IMR-90 (cell line): ENCODE data around the gene REC114. TPM values are rescaled to one million over a fixed set of nuclear protein-coding genes. Genes with fewer than 3 reads are reported as not detected.

Experiments used
- ATAC-seq: fragments of 200-7000 bp; cut with Tn5 transposase; 2 replicates; pipeline ENCODE4 v1.9.1; 2020; ENCODE audit warnings: low read depth, mild to moderate bottlenecking, moderate library complexity
- BruUV-seq: library from RNA; stranded (reverse); fragments of 400-500 nt; replicated peaks from 2 replicates; lab custom pipeline; 2021; lab: Mats Ljungman, UMichigan
- CTCF ChIA-PET: fragments of 300-600 bp; formaldehyde crosslinking; extraction: SDS; loops from one replicate; lab custom pipeline; 2021; ENCODE audit warnings: antibody characterized with exemption; lab: Yijun Ruan, JAX
- POLR2A ChIA-PET: fragments of 300-600 bp; sonication (Branson Sonifier 250); formaldehyde crosslinking; loops from one replicate; lab custom pipeline; 2022; ENCODE audit warnings: antibody characterized with exemption; ENCODE audit not compliant: unreplicated experiment; lab: Charles Lee
- DNase-seq: peaks from one replicate; pipeline ENCODE4 v3.0.0; 2013
- H2AFZ ChIP-seq: replicated peaks from 2 replicates; pipeline ENCODE3; 2013; ENCODE audit warnings: low read length, mild to moderate bottlenecking; ENCODE audit not compliant: poor library complexity
- H2AK5ac ChIP-seq: 2 replicates; pipeline ENCODE4 v1.6.1; 2013; ENCODE audit warnings: low read depth, low read length, inconsistent platforms
- H2AK9ac ChIP-seq: replicated peaks from 2 replicates; pipeline ENCODE3; 2013; ENCODE audit warnings: mild to moderate bottlenecking, low read depth, low read length, moderate library complexity; ENCODE audit not compliant: poor library complexity
- H2BK120ac ChIP-seq: 2 replicates; pipeline ENCODE4 v1.6.1; 2013; ENCODE audit warnings: low read depth, low read length, inconsistent platforms
- H2BK15ac ChIP-seq: 3 replicates; pipeline ENCODE4 v1.6.1; 2013; ENCODE audit warnings: low read depth, low read length, inconsistent platforms
- H2BK20ac ChIP-seq: 2 replicates; pipeline ENCODE4 v1.6.1; 2013; ENCODE audit warnings: low read depth, mild to moderate bottlenecking, inconsistent platforms, low read length, moderate library complexity
- H2BK5ac ChIP-seq: 2 replicates; pipeline ENCODE4 v1.6.1; 2013; ENCODE audit warnings: mild to moderate bottlenecking, low read depth, low read length, inconsistent platforms; ENCODE audit not compliant: poor library complexity, severe bottlenecking
- H3K14ac ChIP-seq: replicated peaks from 2 replicates; pipeline ENCODE4 v1.6.1; 2013; ENCODE audit warnings: low read depth, low read length, inconsistent platforms
- H3K18ac ChIP-seq: 2 replicates; pipeline ENCODE4 v1.6.1; 2013; ENCODE audit warnings: low read depth, low read length, control low read depth
- H3K23ac ChIP-seq: 2 replicates; pipeline ENCODE4 v1.6.1; 2013; ENCODE audit warnings: low read depth, low read length, inconsistent platforms
- H3K27ac ChIP-seq: 2 replicates; pipeline ENCODE4 v1.5.1; 2013; ENCODE audit warnings: mild to moderate bottlenecking, control low read depth, low read length; ENCODE audit not compliant: insufficient read depth
- H3K27me3 ChIP-seq: 2 replicates; pipeline ENCODE4 v1.6.1; 2013; ENCODE audit warnings: low read length; ENCODE audit not compliant: control insufficient read depth, insufficient read depth
- H3K36me3 ChIP-seq: 2 replicates; pipeline ENCODE4 v1.6.1; 2013; ENCODE audit warnings: low read length, mixed read lengths; ENCODE audit not compliant: control insufficient read depth, insufficient read depth
- H3K4ac ChIP-seq: 2 replicates; pipeline ENCODE4 v1.6.1; 2013; ENCODE audit warnings: low read depth, low read length, inconsistent platforms
- H3K4me1 ChIP-seq: 2 replicates; pipeline ENCODE4 v1.6.1; 2013; ENCODE audit warnings: low read length, mixed read lengths; ENCODE audit not compliant: control insufficient read depth, insufficient read depth
- H3K4me2 ChIP-seq: 2 replicates; pipeline ENCODE4 v1.6.1; 2013; ENCODE audit warnings: low read depth, mild to moderate bottlenecking, control low read depth, low read length, moderate library complexity
- H3K4me3 ChIP-seq: 2 replicates; pipeline ENCODE4 v1.5.1; 2013; ENCODE audit warnings: low read depth, mild to moderate bottlenecking, control low read depth, low read length, moderate library complexity; ENCODE audit not compliant: insufficient read depth
- H3K56ac ChIP-seq: 2 replicates; pipeline ENCODE4 v1.6.1; 2013; ENCODE audit warnings: low read length, inconsistent platforms; ENCODE audit not compliant: insufficient read depth; ENCODE audit errors: extremely low read depth
- H3K79me1 ChIP-seq, 2 experiments: 2 replicates each; pipeline ENCODE4 v1.6.1; 2013; ENCODE audit warnings: low read length in 2 of 2, inconsistent platforms in 1 of 2, low read depth in 1 of 2
- H3K9ac ChIP-seq: 2 replicates; pipeline ENCODE4 v1.6.1; 2013; ENCODE audit warnings: low read depth, low read length, control low read depth
- H3K9me1 ChIP-seq: 2 replicates; pipeline ENCODE4 v1.6.1; 2013; ENCODE audit warnings: low read length, inconsistent platforms; ENCODE audit not compliant: insufficient read depth
- H3K9me3 ChIP-seq: 2 replicates; pipeline ENCODE4 v1.6.1; 2013; ENCODE audit warnings: low read length; ENCODE audit not compliant: control insufficient read depth, insufficient read depth
- H4K20me1 ChIP-seq: 2 replicates; pipeline ENCODE4 v1.6.1; 2013; ENCODE audit warnings: low read length, inconsistent platforms; ENCODE audit not compliant: insufficient read depth
- H4K5ac ChIP-seq: 2 replicates; pipeline ENCODE4 v1.6.1; 2013; ENCODE audit warnings: mild to moderate bottlenecking, low read depth, low read length, control low read depth
- H4K8ac ChIP-seq, 2 experiments: 2 replicates each; pipeline ENCODE4 v1.6.1; 2013; ENCODE audit warnings: low read depth in 2 of 2, low read length in 2 of 2, control low read depth in 1 of 2, inconsistent platforms in 1 of 2
- H4K91ac ChIP-seq: 2 replicates; pipeline ENCODE4 v1.6.1; 2013; ENCODE audit warnings: low read depth, low read length, inconsistent platforms; ENCODE audit not compliant: insufficient read depth
- POLR2A ChIP-seq: IDR thresholded peaks from 2 replicates; pipeline ENCODE4 v1.6.1; 2012; ENCODE audit warnings: mild to moderate bottlenecking, low read depth, low read length
- RCOR1 ChIP-seq: IDR thresholded peaks from 2 replicates; pipeline ENCODE4 v1.6.1; 2012; ENCODE audit warnings: mild to moderate bottlenecking, low read length, improper control_type of control experiment; ENCODE audit not compliant: insufficient replicate concordance
- WGBS, 2 experiments: methylation state at CpG; one replicate each; pipeline versions ENCODE4 v1.1.5 to v1.1.7; 2013; ENCODE audit warnings: missing lambda C conversion rate in 2 of 2; ENCODE audit not compliant: insufficient read length in 1 of 2; ENCODE audit errors: extremely low coverage in 2 of 2; 5-methylcytosine and 5-hydroxymethylcytosine counted together
- dilution Hi-C: fragments of 300-500 bp; cut with HindIII; formaldehyde crosslinking; loops from one replicate; pipeline ENCODE4 v1.14.3; 2018; ENCODE audit warnings: low sequenced_read_pairs; ENCODE audit not compliant: unreplicated experiment
- in situ Hi-C: fragments of 300-500 bp; cut with MboI; formaldehyde crosslinking; loops from 3 replicates; pipeline ENCODE4 v1.14.3; 2019; ENCODE audit warnings: low sequenced_read_pairs, inconsistent platforms, mixed read lengths
- intact Hi-C: fragments of 100-400 bp; cut with micrococcal nuclease; formaldehyde crosslinking; loops from 2 replicates; pipeline ENCODE4 v1.10.0; 2022
- polyA plus RNA-seq, 3 experiments: library from polyadenylated mRNA; depleted of rRNA; stranded (reverse); fragments of >200 nt; gene quantifications; 2 replicates each; pipeline ENCODE4 v1.2.3, GENCODE V29; 2012; ENCODE audit warnings: low replicate concordance in 1 of 3
- total RNA-seq: library from RNA; depleted of rRNA; stranded (reverse); fragments of >200 nt; gene quantifications from 2 replicates; pipeline ENCODE4 v1.2.3, GENCODE V29; 2012
- TF ChIP-seq, protein P1 (sequence below): fragments of 150-350 bp; IDR thresholded peaks from 2 replicates; pipeline ENCODE4 v1.6.1; 2016; ENCODE audit warnings: low read depth, mild to moderate bottlenecking, low read length, moderate library complexity, borderline replicate concordance

The REC114 gene
- total and polyA plus RNA-seq, 2 of the 4 experiments (the other 2 are of a cell fraction) = not detected

GRCh38 chr15:73517566-73517965, 74.6 kb downstream of the REC114 start:
- no peak overlapping the region for H2AK5ac ChIP-seq
- no peak overlapping the region for H2BK5ac ChIP-seq
- ATAC-seq = no peak
- no peaks in the 10 kb centered on the region for H3K9me1 ChIP-seq
- ChIA-PET CTCF (no interaction called here), POLR2A (no interaction called here)
- H4K5ac ChIP-seq = no peak overlapping the region
- H2BK20ac ChIP-seq = no peak overlapping the region
- no TSS peak for BruUV-seq
- DNase-seq = no peak
- no peaks in the 10 kb centered on the region for H3K4me1 ChIP-seq
- no peak overlapping the region for H3K23ac ChIP-seq
- no CpG with 5 or more reads among the region's 2 CpGs for WGBS, 2 experiments
- dilution Hi-C loops (no loop called here), intact Hi-C loops (no loop called here), in situ Hi-C loops (no loop called here)
- no peaks in the 10 kb centered on the region for H3K9me3 ChIP-seq
- H2AFZ ChIP-seq = no peak overlapping the region
- no peak overlapping the region for H3K14ac ChIP-seq
- H3K79me1 ChIP-seq = no peaks in the 10 kb centered on the region
- H3K4me3 ChIP-seq = no peak overlapping the region
- no peak overlapping the region for H3K56ac ChIP-seq
- H3K4me2 ChIP-seq = no peak overlapping the region
- no peak overlapping the region for H3K9ac ChIP-seq
- H3K36me3 ChIP-seq = no peaks in the 10 kb centered on the region
- H4K91ac ChIP-seq = no peak overlapping the region
- no peak overlapping the region for H3K18ac ChIP-seq
- no peak overlapping the region for H2BK120ac ChIP-seq
- H3K27me3 ChIP-seq = peaks cover 14% of the 10 kb centered on the region
- H4K8ac ChIP-seq = no peak overlapping the region
- no peak overlapping the region for H2AK9ac ChIP-seq
- H2BK15ac ChIP-seq = no peak overlapping the region
- TF ChIP-seq RCOR1 = no peak
- no peak for TF ChIP-seq POLR2A
- TF ChIP-seq, protein P1, sequence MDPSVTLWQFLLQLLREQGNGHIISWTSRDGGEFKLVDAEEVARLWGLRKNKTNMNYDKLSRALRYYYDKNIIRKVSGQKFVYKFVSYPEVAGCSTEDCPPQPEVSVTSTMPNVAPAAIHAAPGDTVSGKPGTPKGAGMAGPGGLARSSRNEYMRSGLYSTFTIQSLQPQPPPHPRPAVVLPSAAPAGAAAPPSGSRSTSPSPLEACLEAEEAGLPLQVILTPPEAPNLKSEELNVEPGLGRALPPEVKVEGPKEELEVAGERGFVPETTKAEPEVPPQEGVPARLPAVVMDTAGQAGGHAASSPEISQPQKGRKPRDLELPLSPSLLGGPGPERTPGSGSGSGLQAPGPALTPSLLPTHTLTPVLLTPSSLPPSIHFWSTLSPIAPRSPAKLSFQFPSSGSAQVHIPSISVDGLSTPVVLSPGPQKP = no peak
- H3K27ac ChIP-seq = no peak overlapping the region
- no peaks in the 10 kb centered on the region for H4K20me1 ChIP-seq
- no peak overlapping the region for H3K4ac ChIP-seq
